Neural progenitor cell (in vitro differentiated cells): ENCODE results near the gene POLN. TPM values are rescaled to one million over a fixed set of nuclear protein-coding genes. Genes with fewer than 3 reads are reported as not detected.

ENCODE experiments used
- DNase-seq: peaks from one replicate; pipeline ENCODE4 v3.0.0-alpha.2; 2016; ENCODE audit warnings: low spot score
- H2AFZ ChIP-seq: fragments of 200-600 bp; sonication (generic); replicated peaks from 2 replicates; pipeline ENCODE4 v1.6.1; 2016; ENCODE audit warnings: antibody characterized with exemption
- H3F3A ChIP-seq: fragments of 200-600 bp; sonication (generic); 2 replicates; pipeline ENCODE4 v1.6.1; 2016; ENCODE audit warnings: antibody characterized with exemption, low read depth
- H3K27ac ChIP-seq: fragments of 200-600 bp; sonication (generic); 2 replicates; pipeline ENCODE4 v1.5.1; 2016; ENCODE audit warnings: mild to moderate bottlenecking
- H3K27me3 ChIP-seq: fragments of 200-600 bp; sonication (generic); 2 replicates; pipeline ENCODE4 v1.6.1; 2016; ENCODE audit warnings: mild to moderate bottlenecking, moderate library complexity
- H3K36me3 ChIP-seq: fragments of 200-600 bp; sonication (generic); 2 replicates; pipeline ENCODE4 v1.5.1; 2016
- H3K4me1 ChIP-seq: fragments of 200-600 bp; sonication (generic); 2 replicates; pipeline ENCODE4 v1.6.1; 2016; ENCODE audit warnings: mixed run types
- H3K4me2 ChIP-seq: fragments of 200-600 bp; sonication (generic); 2 replicates; pipeline ENCODE4 v1.6.1; 2016
- H3K4me3 ChIP-seq: fragments of 200-600 bp; sonication (generic); 2 replicates; pipeline ENCODE4 v1.5.1; 2016
- H3K79me2 ChIP-seq: fragments of 200-600 bp; sonication (generic); 2 replicates; pipeline ENCODE4 v1.6.1; 2016; ENCODE audit warnings: low read depth
- H3K9ac ChIP-seq: fragments of 200-600 bp; sonication (generic); 2 replicates; pipeline ENCODE4 v1.6.1; 2016
- H3K9me3 ChIP-seq: fragments of 200-600 bp; sonication (generic); 2 replicates; pipeline ENCODE4 v1.5.1; 2016; ENCODE audit warnings: low read depth
- H4K20me1 ChIP-seq: fragments of 200-600 bp; sonication (generic); 2 replicates; pipeline ENCODE4 v1.6.1; 2016; ENCODE audit warnings: low read depth
- H3K27ac Mint-ChIP-seq: 3 replicates; pipeline ENCODE4 v1.8.0; 2021; ENCODE audit warnings: mixed read lengths
- H3K27me3 Mint-ChIP-seq: 2 replicates; pipeline ENCODE4 v1.8.0; 2022; ENCODE audit warnings: low read depth, mild to moderate bottlenecking, inconsistent platforms, moderate library complexity, mixed read lengths; ENCODE audit not compliant: insufficient read depth
- H3K36me3 Mint-ChIP-seq: 3 replicates; pipeline ENCODE4 v1.8.0; 2021; ENCODE audit warnings: mixed read lengths
- H3K4me1 Mint-ChIP-seq: 3 replicates; pipeline ENCODE4 v1.8.0; 2021; ENCODE audit warnings: mixed read lengths
- H3K4me3 Mint-ChIP-seq: 3 replicates; pipeline ENCODE4 v1.8.0; 2021; ENCODE audit warnings: mild to moderate bottlenecking, moderate library complexity, mixed read lengths
- H3K9me3 Mint-ChIP-seq: 3 replicates; pipeline ENCODE4 v1.8.0; 2020; ENCODE audit warnings: mixed read lengths
- EZH2 ChIP-seq: fragments of 200-600 bp; sonication (generic); IDR thresholded peaks from 2 replicates; pipeline ENCODE4 v1.6.1; 2017; ENCODE audit warnings: antibody characterized with exemption, mild to moderate bottlenecking, moderate library complexity
- EZH2phosphoT487 ChIP-seq: fragments of 200-600 bp; sonication (generic); IDR thresholded peaks from 2 replicates; pipeline ENCODE4 v1.6.1; 2017; ENCODE audit warnings: antibody characterized with exemption
- total RNA-seq: library from RNA; depleted of rRNA; stranded (reverse); fragments of >200 nt; gene quantifications from 2 replicates; pipeline ENCODE4 v1.2.3, GENCODE V29; 2015; ENCODE audit warnings: low replicate concordance
- TF ChIP-seq, protein P1 (sequence below): fragments of 200-600 bp; sonication (generic); IDR thresholded peaks from 2 replicates; pipeline ENCODE4 v1.5.1; 2017; ENCODE audit warnings: antibody characterized with exemption, mild to moderate bottlenecking

The POLN gene
- total RNA-seq, 1 donor from 2014 or later, result 1.7 TPM

DNA sequence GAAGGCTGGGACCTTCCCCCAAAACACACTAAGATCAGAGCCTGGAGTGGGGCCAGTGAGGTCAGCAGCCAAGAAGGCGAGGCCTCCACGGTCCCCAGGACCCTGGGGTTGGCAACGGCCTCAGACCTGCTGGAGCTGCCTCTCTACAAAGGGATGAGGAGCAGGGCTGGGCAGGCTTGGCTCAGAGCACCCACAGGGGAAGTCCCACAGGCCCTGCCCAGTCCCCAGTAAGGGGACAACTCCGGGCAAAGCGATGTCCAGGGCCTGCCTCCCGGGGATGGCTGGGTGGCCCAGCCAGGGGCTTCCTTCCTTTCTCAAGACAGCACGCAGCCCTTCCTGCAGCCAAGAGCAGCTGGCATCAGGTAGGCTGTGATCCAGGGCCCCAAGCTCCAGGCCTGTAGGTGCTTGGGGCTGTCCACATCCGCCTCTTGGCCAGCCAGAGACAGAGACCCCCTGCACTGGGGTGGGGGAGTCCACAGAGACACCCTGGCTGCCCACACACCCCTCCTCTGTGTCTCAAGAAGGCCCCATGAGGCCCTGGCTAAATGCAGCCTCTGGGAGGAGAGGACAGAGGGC, 14.3 kb upstream of the POLN start:
- Histone ChIP-seq H3K4me2 (no peak overlapping the region), H3K27ac (no peak overlapping the region), H3K9ac (no peak overlapping the region), H4K20me1 (peaks cover 91% of the 10 kb centered on the region), H3F3A (no peaks in the 10 kb centered on the region), H3K36me3 (no peaks in the 10 kb centered on the region), H3K4me1 (peaks cover 6% of the 10 kb centered on the region), H3K79me2 (peaks cover 21% of the 10 kb centered on the region), H3K27me3 (no peaks in the 10 kb centered on the region), H3K4me3 (no peak overlapping the region), H3K9me3 (no peaks in the 10 kb centered on the region), H2AFZ (no peak overlapping the region)
- no peak for DNase-seq
- Mint-ChIP-seq H3K4me1 (peaks cover 5% of the 10 kb centered on the region), H3K27me3 (peaks cover 10% of the 10 kb centered on the region), H3K9me3 (no peaks in the 10 kb centered on the region), H3K27ac (no peak overlapping the region), H3K36me3 (peaks cover 13% of the 10 kb centered on the region), H3K4me3 (no peak overlapping the region)
- no peak for TF ChIP-seq EZH2
- TF ChIP-seq, protein P1, sequence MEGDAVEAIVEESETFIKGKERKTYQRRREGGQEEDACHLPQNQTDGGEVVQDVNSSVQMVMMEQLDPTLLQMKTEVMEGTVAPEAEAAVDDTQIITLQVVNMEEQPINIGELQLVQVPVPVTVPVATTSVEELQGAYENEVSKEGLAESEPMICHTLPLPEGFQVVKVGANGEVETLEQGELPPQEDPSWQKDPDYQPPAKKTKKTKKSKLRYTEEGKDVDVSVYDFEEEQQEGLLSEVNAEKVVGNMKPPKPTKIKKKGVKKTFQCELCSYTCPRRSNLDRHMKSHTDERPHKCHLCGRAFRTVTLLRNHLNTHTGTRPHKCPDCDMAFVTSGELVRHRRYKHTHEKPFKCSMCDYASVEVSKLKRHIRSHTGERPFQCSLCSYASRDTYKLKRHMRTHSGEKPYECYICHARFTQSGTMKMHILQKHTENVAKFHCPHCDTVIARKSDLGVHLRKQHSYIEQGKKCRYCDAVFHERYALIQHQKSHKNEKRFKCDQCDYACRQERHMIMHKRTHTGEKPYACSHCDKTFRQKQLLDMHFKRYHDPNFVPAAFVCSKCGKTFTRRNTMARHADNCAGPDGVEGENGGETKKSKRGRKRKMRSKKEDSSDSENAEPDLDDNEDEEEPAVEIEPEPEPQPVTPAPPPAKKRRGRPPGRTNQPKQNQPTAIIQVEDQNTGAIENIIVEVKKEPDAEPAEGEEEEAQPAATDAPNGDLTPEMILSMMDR, result no peak
- TF ChIP-seq EZH2phosphoT487, result no peak

DNA sequence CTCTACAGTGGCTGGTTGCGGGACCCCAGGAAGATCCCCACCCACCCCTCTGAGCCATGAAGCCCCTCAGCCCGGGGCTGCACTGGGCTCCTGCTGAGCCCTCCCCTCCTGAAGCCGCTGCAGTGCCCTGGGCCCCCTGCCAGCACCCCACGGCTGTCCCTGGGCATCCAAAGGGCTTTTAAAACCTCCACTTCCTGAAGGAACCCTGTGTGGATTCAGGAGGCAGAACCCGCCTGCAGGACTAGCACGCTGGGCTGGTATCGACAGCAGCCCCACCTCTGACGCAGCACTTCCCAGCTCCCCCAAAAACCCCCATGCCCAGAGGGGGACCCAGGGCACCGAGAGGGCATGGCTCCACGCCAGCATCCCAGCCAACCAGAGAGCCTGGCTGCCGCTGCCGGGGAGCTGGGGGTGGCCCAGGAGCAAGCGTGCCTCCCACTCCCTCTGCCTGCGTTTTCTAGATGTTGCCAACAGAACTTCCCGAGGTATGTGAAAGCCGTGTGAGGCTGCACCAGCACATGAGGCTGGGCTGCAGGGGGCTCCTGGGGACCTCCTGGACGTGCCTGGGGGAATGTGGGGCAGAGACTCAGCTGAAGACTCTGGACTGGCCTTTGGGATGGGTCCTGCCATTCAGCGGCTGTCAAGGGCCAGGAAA, 13.7 kb upstream of the POLN start:
- Histone ChIP-seq H3F3A (no peaks in the 10 kb centered on the region), H3K27ac (no peak overlapping the region), H3K4me1 (peaks cover 4% of the 10 kb centered on the region), H3K79me2 (peaks cover 15% of the 10 kb centered on the region), H3K27me3 (no peaks in the 10 kb centered on the region), H3K4me3 (no peak overlapping the region), H3K36me3 (no peaks in the 10 kb centered on the region), H3K9ac (no peak overlapping the region), H3K9me3 (no peaks in the 10 kb centered on the region), H2AFZ (no peak overlapping the region), H4K20me1 (peaks cover 88% of the 10 kb centered on the region), H3K4me2 (no peak overlapping the region)
- Mint-ChIP-seq H3K36me3 (peaks cover 13% of the 10 kb centered on the region), H3K9me3 (no peaks in the 10 kb centered on the region), H3K27ac (no peak overlapping the region), H3K27me3 (peaks cover 10% of the 10 kb centered on the region), H3K4me1 (peaks cover 5% of the 10 kb centered on the region), H3K4me3 (no peak overlapping the region)
- TF ChIP-seq EZH2phosphoT487, result no peak
- TF ChIP-seq, protein P1, result no peak
- no peak for TF ChIP-seq EZH2
- DNase-seq, result no peak

DNA sequence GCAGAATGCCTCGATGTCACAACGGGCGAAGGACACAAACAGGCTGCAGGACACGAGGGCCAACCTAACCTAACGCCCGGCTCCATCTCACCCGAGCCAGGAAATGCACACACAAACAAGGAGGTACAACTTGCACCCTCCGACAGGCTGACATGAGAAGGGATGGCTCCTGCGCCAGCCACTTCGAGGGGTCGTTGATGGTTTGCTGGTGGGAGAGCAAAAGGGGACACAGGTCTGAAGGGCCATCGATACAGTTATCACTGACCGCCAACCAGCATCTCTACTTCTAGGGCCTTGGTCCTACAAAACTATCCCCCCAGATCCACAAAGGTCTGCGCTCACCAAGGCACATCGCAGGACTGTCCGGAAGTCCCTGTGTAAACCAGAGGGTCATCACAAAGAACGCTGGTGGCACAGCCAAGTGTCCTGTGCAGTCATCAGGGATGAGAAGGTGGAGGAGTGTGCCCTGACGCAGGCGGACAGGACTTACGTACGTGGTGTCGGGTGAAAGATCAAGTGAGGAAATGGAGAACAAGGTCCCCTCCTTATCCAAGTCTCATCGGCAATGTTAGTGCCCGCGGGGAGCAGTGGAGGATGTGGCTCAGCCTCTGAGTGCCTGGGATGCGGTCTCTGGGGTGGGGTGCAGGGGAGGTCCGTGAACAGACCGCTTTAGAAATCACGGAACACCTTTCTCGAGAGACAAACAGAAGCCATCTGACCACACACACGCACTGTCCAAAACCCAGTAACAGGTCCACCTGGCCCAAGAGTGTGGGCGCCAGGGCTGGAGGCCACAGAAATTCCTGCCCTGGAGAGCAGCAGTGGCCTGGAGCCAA, 13.0 kb upstream of the POLN start:
- DNase-seq, result no peak
- H3K4me3 Mint-ChIP-seq, result no peak overlapping the region
- H3K27me3 Mint-ChIP-seq, result peaks cover 10% of the 10 kb centered on the region

More for the DNA sequence above, 13.0 kb upstream of the POLN start:
- no peaks in the 10 kb centered on the region for H3K27me3 ChIP-seq
- no peaks in the 10 kb centered on the region for H3K36me3 ChIP-seq
- H3F3A ChIP-seq, result no peaks in the 10 kb centered on the region
- no peak overlapping the region for H2AFZ ChIP-seq
- no peak overlapping the region for H3K4me2 ChIP-seq
- Mint-ChIP-seq H3K27ac (no peak overlapping the region), H3K36me3 (peaks cover 13% of the 10 kb centered on the region), H3K9me3 (no peaks in the 10 kb centered on the region), H3K4me1 (peaks cover 5% of the 10 kb centered on the region)
- H3K9me3 ChIP-seq, result no peaks in the 10 kb centered on the region
- no peak overlapping the region for H3K9ac ChIP-seq
- H3K79me2 ChIP-seq, result peaks cover 7% of the 10 kb centered on the region
- H4K20me1 ChIP-seq, result peaks cover 85% of the 10 kb centered on the region
- H3K27ac ChIP-seq, result no peak overlapping the region
- no peak overlapping the region for H3K4me3 ChIP-seq
- TF ChIP-seq EZH2 (no peak), EZH2phosphoT487 (no peak)
- TF ChIP-seq, protein P1, result no peak
- H3K4me1 ChIP-seq, result no peaks in the 10 kb centered on the region
